Vagina (tissue), 2 donors: ENCODE results near the gene NTRK1.

Experiments
- POLR2A ChIP-seq, 2 donors: fragments of 450-650 bp; IDR thresholded peaks; one replicate each; pipeline ENCODE4 v1.6.1; 2017; ENCODE audit warnings: antibody characterized with exemption in 2 of 2, mild to moderate bottlenecking in 2 of 2, moderate library complexity in 2 of 2
- POLR2AphosphoS5 ChIP-seq, 2 donors: sonication (generic); formaldehyde crosslinking; IDR thresholded peaks; one replicate each; pipeline ENCODE4 v1.9.0; 2017; ENCODE audit warnings: antibody characterized with exemption in 2 of 2, mild to moderate bottlenecking in 2 of 2, low read depth in 1 of 2; ENCODE audit not compliant: insufficient read depth in 1 of 2
- TF ChIP-seq, protein P1 (sequence below), 3 experiments: fragments of 450-650 bp in 2 of 3; fragments of 200-600 bp in 1 of 3; sonication (generic) in 1 of 3; IDR thresholded peaks; one replicate each; pipeline ENCODE4 v1.5.1; 2017 to 2019; ENCODE audit warnings: antibody characterized with exemption in 3 of 3, mild to moderate bottlenecking in 2 of 3, moderate library complexity in 2 of 3

DNA sequence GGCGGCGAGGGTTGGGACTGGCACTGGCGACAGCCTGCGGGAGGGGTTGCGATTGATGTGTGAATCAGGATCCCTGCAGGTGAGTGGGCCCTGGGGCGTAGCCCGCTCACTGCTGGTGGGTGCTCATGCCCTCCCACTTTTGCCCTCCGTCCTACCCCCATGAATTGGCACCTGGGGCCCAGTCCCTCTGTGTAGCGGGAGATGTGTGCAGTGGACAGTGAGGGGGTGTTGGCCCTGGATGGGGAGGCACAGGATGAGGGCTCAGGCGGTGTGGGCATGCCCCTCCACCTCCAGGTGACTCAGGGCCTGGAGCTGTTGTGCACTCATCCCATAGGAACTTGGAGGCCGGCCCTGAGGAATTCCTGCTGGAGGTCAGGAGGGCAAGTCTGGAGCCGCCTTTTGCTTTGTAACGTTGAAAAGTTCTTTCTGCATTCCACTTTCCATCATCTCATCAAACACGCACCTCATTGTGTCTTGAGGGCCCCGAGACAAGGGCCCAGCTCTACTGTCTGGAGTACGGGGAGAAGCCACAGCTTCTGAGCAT, 35.9 kb downstream of the NTRK1 start:
- TF ChIP-seq, protein P1, sequence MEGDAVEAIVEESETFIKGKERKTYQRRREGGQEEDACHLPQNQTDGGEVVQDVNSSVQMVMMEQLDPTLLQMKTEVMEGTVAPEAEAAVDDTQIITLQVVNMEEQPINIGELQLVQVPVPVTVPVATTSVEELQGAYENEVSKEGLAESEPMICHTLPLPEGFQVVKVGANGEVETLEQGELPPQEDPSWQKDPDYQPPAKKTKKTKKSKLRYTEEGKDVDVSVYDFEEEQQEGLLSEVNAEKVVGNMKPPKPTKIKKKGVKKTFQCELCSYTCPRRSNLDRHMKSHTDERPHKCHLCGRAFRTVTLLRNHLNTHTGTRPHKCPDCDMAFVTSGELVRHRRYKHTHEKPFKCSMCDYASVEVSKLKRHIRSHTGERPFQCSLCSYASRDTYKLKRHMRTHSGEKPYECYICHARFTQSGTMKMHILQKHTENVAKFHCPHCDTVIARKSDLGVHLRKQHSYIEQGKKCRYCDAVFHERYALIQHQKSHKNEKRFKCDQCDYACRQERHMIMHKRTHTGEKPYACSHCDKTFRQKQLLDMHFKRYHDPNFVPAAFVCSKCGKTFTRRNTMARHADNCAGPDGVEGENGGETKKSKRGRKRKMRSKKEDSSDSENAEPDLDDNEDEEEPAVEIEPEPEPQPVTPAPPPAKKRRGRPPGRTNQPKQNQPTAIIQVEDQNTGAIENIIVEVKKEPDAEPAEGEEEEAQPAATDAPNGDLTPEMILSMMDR (IDR thresholded peaks at IDR 0.05), result no peak
- TF ChIP-seq POLR2AphosphoS5 (IDR thresholded peaks at IDR 0.05; ENCODE audit: insufficient read depth in 1 of 2, low read depth in 1 of 2), result no peak
- no peak for TF ChIP-seq POLR2A (IDR thresholded peaks at IDR 0.05)
